NCI-H446 (cell line): Measurements from ENCODE around the gene NUPR1.
A peak's percentile ranks its signal among the peaks of the same experiment; 100 is the strongest.
"Not testable (repeated sequence)": the region's sequence is repeated elsewhere in the genome, so short reads cannot be mapped to it uniquely, and the experiment has no call there.

Source experiments
- DNase-seq, 2 experiments: peaks; one replicate each; lab custom pipeline; 2025; lab: John Stamatoyannopoulos, UW

Gene NUPR1

GRCh38 chr16:28554634-28555423, 16.1 kb upstream of the NUPR1 start:
- no peak for DNase-seq

DNA sequence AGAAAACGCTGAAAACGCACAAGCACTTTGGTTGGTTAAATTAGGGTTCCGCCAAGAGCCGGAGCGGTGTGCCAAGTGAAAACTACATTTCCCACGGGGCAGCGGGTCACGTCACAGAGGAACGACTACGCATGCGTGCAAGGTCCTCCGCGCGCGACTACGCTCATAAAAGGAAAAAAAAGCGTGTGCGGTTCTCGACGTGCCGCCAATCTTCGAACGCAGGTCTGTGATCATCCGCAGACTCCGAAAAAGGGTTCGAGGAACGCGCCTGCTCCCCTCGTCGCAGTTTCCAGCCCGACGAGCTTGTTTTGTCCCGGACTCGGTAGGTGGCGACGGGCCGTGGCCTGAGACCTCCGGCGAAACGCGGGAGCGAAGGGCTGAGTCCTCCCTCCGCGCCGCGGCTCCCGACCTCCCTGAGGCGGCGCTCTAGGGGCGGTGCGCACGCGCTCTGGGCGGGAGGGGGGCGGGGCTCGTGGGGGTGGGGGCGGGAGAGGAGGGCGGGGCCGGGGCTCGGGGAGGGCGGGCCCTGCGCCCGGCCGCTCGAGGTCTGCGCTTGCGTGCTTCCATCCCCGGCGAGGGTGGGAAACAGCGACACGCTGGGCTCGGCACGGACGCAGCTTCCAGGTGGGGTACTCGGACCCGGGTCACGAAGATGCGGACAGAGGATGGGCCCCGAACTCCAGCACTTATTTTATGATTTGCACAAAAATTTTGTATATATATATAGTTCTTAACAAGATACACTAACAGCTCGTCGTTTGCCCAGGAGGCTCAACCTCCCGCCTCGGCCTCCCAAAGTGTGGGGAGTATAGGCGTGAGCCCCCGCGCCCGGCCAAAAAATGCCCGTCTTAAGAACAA, 15.2 kb upstream of the NUPR1 start, which contains the start of gene SGF29:
Gene SGF29, plus strand, starts transcription at position 145 of the 858 bp plus-strand sequence. CDS start 27,150 bp downstream, outside the sequence.
- peak; percentile 91 to 96 for DNase-seq

GRCh38 chr16:28549301-28549899, 10.6 kb upstream of the NUPR1 start:
- peak in 1 of 2 experiments; percentile 40 for DNase-seq

DNA sequence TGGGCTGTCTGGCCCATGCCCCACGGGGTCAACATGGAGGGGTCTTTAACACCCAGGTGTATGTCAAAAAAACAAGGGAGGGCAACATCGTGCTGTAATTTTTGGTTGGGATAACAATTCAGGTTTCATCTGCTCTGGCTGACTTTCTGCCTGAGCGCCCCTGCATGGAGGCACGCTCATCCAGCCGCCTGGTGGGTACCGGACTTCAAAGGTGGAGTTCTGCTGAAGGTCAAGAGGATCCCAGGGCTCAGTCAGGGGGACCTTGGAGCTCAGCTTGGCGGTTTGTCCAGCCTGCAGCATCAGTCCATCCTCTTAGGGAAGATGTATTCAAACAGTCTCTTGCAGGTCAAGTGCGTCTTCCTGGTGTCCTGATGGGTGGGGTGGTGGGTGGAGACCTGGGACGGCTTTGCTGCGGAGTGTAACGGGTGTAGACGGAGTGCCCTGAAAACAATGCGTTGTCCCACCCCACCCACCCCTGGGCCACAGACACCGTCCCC, 9.6 kb upstream of the NUPR1 start:
- DNase-seq = no peak

DNA sequence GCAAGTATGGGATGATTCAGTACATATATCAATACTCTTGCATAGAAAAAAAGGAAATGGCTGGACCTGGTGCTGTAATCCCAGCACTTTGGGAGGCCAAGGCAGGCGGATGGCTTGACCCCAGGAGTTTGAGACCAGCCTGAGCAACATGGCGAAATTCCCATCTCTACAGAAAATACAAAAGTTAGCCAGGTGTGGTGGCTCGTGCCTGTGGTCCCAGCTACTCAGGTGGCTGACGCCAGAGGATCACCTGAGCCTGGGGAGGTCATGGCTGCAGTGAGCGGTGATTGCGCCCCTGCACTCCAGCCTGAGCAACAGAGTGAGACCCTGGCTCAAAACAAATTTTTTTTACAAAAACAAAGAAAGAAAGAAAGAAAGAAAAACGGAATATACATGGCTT, 7.9 kb upstream of the NUPR1 start:
- no peak for DNase-seq

DNA sequence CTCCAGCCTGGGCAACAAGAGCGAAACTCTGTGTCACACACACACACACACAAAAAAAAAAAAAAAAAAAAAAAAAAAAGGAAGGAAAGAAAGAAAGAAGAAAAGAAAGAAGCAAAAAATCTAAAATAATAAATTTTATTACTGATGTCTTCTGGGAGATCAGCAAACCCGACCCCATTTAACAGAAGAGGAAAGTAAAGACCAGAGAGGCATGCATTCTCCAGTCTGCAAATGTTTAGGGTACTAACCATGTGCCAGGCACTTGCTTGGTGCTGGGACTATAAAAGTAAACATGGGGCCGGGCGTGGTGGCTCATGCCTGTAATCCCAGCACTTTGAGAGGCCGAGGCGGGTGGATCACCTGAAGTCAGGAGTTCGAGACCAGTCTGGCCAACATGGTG, 7.2 kb upstream of the NUPR1 start:
- DNase-seq = not testable (repeated sequence)

GRCh38 chr16:28544998-28545397, 6.2 kb upstream of the NUPR1 start:
- no peak for DNase-seq

- DNase-seq = no peak
Measured at GRCh38 chr16:28543072-28543471, 4.3 kb upstream of the NUPR1 start.

DNA sequence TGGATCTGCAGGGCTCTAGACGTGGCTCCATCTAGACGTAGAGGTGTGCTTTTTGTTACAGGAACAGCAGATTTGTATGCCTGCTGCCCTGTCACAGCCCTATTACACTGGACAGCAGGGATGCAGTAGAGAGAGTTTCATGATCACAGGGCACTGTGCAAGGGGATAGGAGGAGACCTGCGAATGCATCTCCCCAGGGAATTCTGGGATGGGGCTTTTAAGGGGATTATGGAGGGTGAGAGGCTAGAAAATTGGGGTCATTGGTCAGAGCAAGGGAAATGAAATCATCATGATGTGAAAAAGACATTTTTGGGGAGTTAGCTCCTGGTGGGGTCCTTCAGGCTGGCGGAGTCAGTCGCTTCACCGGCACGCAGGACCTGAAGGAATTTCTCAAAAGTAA, 3.9 kb upstream of the NUPR1 start:
- DNase-seq = no peak

DNA sequence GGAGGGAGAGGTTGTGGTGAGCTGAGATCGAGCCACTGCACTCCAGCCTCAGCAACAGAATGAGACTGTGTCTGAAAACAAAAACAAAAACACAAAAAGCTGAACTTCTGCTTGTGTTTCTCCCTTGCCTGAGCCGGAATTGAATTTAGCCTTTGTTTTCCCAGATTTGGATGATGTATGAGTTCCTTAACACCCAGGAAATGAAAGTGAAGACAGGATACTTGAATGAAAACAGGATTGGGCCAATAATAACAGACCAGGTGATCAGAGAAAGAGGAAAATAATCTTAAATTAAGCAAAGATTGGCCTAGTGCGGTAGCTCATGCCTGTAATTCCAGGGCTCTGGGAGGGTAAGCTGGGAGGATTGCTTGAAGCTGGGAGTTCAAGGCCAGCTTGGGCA, 1.6 kb upstream of the NUPR1 start:
- DNase-seq = no peak

GRCh38 chr16:28537964-28538732, 626 bp downstream of the NUPR1 start:
- DNase-seq = no peak

DNA sequence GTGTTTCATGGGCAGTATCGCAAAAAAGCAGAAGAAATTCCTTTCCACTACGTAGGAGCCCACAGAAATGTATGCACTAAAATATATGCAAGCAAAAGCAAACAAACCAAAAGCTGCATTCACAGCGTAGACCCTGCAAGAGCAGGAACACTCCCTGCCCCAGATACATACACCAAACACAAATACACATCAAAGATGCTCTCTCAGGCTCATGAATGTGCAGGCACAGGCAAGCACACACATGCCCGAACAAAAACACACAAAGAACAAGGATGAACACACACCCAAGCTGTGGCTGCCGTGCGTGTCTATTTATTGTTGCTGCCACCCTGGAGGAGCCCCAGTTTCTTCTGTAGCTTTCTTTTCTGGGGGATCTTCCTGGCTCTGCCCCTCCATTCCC, 1.7 kb downstream of the NUPR1 start:
- no peak for DNase-seq

GRCh38 chr16:28534542-28535373, 4.0 kb downstream of the NUPR1 start:
- no peak for DNase-seq

DNA sequence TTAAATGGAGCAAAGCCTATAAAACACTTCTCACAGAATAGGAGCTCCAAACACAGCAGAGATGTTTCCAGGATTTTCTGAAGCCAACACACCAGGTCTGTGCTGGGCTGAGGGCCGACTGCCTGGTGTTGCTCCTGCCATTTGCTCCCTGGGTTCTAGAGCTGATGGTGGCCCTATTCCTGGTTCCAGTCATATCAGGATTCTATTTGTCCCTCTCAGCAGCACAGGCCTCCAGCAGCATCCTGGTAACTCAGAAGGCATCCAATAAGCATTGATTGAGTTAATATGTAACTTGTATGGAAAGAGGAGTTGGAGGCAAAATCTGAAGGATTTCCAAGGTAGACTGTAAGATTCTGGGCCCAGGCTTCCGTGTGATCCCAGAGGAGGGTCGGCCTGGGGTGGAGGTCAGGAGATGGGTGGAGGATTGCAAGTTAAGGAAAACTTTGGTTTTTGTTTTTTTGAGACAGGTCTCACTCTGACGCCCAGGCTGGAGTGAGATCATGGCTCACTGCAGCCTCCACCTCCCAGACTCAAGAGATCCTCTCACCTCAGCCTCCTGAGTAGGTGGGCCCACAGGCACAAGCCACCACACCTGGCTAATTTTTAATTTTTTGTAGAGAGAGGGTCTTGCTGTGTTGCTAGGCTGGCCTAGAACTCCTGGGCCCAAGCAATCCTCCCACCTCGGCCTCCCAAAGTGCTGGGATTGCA, 5.7 kb downstream of the NUPR1 start:
- no peak for DNase-seq

DNA sequence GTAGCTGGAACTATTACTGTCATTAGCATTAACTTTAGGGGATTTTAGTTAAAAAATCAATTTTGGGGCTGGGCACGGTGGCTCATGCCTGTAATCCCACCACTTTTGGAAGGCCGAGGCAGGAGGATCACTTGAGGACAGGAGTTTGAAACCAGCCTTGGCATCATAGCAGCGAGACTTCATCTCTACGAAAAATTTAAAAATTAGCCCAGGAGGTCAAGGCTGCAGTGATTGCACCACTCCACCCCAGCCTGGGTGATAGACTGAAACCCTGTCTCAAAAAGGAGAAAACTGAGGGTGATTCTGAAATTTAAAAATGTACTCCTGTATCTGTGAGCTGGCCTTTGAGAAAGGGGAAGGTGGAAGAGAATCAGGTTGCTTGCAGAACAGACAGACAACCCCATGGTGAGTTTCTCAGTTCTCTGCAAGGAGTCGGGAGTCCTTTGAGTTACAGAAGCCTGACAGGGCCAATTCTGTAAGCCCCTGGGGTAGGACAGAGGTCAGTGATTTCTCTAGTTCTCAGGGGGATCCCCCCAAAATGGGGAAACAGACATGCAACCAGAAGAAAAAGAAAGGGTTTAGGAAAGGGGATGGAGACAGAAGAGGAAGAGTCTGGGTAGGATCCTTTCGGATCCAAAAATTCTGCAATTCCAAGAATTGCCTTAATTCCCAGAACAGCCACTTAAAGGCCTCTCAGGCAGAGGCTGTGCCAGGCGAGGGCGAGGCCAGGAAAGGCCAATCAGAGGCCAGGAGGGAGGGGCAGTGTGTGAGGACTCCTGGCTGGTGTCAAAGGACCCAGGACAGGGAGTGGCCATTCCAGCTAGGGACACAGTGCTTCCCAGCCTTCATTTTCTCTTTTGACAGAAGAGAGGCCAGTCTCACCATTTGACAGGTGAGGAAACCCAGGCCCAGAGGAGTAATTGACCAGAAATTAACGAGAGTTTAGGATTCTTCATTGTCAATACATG, 6.7 kb downstream of the NUPR1 start:
- no peak for DNase-seq

- no peak for DNase-seq
Measured at GRCh38 chr16:28529124-28529523, 9.7 kb downstream of the NUPR1 start.

DNA sequence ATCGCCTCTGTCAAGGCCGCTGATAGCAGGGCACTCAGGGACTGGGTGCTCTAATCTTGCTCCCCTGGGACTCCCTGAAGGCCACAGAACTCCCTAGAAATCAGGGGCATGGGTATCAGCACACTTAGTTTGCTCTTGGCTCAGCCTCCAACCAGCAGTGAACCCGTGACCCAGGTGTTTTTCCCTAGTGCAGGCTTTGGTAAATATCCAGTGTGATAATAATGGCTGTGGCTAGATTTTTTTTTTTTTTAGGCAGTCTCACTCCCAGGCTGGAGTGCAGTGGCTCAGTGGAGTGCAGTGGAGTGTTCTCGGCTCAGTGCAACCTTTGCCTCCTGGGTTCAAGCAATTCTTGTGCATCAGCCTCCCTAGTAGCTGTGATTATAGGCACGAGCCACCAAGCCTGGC, 10.3 kb downstream of the NUPR1 start:
- DNase-seq = no peak

- DNase-seq = no peak
Measured at GRCh38 chr16:28527985-28528384, 10.8 kb downstream of the NUPR1 start.
